Activated CD4-positive, alpha-beta T cell treated with anti-CD3 and anti-CD28 coated beads, Interleukin-2, amount 50 U/mL, for 4 hours (primary cell): ENCODE results near the gene OTUD7B.
"Not testable (repeated sequence)": the region's sequence is repeated elsewhere in the genome, so short reads cannot be mapped to it uniquely, and the experiment has no call there.

ENCODE experiments used
- DNase-seq, 2 experiments: peaks; one replicate each; pipeline ENCODE4 v3.0.0-alpha.2; 2020

Gene OTUD7B

DNA sequence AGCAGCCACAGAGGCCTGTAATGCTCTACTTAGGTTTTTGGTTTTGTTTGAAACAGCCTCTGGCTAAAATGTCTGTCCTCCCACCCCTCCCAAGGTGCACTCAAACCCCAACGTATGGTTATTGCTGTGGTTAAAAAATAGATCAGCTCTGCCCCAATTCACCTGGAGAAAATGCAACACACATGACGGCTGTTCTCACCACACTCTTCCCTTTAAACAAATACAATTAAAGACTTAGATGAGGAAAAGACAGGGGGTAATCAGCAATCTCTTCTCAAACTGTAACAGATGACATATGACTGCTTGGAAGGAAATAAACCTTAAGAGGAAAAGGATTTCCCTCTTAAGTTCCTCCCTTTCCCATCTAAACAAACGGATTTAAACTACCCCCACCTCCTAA, 67.6 kb downstream of the OTUD7B start:
- DNase-seq, result no peak

DNA sequence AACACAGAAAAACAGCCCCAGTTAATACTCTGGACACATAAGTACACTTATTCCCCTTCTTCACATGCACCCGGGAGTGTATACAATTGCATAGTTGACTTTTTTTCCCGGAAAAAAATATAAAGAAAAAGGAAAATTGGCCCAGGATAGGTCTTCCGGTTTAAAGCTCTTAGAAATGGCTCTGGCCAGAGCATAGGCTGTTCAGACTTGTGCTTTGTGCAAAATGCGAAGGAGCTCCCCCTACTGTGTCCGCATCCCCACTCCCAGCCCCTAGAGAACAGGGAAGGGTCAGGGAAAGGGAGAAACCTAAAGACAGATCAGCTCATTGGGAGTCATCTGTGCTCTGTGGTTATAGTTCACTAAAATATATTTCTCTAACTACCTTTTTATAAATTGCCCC, 68.3 kb downstream of the OTUD7B start:
- DNase-seq, result no peak

DNA sequence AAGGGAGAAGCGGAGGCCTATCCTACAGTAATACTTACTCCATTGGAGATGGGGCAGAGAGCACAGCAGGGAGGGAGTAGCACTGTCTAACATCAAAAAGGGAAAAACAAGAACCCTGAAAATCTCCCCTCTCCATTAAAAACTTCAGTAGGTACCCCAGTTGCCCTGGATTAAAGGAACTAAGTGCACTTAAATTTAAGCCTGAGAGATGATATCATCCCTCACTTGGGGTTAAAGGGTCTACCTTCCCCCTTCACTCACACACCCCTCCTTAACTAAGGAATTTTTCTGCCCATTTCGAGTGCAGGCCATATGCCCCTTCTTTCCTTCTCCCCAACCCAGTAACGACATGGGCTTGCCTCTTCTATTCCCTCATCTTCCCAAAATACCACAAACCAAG, 70.1 kb downstream of the OTUD7B start:
- DNase-seq, result no peak

DNA sequence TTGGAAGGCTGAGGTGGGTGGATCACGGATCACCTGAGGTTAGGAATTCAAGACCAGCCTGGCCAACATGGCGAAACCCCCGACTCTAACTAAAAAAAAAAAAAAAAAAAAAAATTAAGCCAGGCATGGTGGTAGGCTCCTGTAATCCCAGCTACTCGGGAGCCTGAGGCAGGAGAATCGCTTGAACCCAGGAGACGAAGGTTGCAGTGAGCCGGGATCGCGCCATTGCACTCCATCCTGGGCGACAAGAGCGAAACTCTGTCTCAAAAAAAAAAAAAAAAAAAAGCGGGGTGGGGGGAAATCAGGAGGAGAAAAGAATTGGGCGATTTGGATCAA, 71.9 kb downstream of the OTUD7B start:
- not testable (repeated sequence) for DNase-seq

DNA sequence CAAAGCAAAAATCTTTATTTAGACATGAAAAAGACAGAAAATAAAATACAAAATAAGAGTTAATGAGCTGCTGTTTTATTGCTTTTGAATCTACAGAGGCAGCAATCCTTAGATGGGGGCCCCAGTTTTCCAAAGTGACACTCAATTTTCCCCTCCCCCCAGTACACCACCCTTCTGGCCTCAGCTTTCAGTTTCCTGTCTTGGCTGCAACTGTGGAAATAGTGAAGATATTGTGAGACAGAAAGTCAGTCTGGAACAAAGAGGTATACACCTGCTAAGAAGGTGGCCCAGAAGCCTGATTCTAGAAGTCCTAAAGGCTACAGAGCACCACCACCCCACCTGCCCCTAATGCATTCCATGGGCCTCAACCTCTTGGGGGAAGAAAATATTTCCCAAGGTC, 72.8 kb downstream of the OTUD7B start:
- no peak for DNase-seq

DNA sequence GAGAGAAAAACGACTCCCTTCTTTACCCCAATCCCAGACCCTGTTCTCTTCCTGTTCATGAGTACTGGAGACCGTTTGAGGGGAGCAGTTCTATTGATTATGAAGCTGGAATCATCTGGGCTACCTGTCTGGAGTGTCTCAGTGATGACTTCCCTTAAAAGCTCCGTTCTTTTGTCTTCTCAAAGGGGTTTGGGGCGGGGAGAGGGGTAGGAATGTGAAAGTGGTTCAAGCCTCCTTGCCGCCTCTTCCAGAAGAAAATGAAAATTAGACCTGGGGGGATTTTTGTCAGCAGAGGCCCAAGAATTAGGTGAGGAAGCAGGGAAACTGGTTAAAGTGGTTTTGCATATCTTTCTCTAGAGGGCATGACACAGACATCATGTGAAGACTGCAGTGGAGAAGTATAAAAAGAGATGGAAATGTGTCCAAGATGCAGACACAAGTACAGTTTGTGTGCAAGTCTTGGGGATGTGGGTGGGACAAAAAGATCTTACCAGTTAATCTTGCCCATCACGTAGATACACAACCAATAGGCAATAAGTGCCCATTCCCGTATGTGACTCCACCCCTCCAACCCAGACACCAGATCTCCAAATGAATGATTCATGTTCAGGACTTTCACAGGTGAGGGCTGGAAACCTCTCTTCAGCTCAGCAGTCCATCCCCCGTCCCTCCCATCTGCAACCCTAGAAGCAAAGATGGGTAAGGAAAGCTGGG, 73.4 kb downstream of the OTUD7B start:
- no peak for DNase-seq

DNA sequence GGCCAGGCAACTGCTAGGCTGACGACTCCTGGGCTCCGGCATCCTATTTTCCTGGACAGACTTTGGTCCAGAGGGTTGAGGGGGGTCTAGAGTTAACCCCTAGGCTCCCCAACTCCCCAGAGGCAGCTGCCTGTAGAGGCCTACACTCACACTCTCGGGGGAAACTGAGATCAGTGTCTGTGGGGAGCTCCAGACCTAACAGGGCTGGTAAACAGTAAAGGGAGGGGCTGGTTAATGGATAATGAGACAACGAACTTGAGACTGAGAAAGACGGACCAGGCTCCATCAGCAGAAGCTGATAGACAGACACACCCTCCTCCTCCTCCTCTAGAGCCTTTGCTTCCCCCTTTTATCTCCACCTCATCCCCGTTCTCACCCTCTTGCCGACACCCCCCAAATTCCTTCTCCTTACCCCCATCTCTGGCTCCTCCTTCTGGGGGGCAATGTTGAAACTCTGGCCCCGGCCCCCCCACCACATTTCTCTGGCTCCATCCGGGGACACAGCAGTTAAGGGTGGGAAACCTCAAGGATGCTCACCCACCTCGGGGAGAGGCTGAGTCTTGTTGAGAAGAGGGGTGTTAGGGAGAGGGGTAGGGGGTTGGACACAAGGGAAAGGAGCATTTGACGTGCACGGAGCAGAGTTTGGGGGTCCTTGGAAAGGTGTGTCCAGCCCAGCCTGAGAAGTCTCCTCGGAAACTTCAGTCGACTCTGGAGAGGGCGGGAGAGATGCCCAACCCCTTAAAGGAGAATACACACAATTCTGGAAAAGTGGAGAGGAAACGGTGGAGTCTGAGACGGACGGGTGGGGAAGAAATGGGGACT, 74.1 kb downstream of the OTUD7B start, which contains the start of gene MTMR11:
TSS of gene MTMR11 (minus strand) at position 710 of the 822 bp plus-strand sequence. CDS start at position 478, 232 bp downstream.
- no peak for DNase-seq

DNA sequence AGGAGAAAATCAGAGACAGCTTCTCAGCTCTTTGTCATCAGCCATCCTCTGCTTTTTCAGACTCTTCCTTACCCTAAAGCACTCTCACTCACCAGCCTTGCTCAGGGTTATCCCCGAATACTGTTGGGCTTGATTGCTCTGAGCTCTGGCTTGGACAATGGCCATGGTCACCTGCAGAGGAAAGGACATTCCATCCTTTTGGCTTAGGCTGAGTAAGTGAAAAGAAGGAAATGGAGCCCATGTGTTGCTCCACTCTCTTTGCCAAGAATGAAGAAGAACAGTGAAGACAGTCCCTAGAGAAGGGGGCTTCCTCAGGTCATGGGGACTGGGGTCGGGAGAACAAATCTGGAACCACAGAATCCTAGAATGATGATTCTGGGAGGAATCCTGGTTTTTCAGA, 76.2 kb downstream of the OTUD7B start:
- no peak for DNase-seq

DNA sequence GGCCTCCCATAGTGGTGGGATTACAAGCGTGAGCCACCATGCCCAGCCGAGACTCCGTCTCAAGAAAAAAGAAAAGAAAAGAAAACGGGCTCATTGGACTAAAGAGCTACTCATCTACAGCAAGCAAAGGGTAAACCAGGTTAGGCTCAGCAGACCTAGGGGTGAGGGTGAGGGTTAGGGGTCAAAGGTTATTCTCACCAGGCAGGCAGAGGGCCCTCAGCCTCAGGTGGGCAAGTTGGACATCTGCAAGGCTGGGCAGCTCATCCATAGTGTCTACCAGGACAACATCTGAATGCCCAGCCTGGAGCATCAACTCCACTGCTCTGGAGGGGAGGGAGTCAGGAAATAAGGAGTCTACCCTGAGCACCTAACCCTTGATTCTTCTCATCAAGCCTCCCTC, 77.3 kb downstream of the OTUD7B start:
- DNase-seq, result no peak

DNA sequence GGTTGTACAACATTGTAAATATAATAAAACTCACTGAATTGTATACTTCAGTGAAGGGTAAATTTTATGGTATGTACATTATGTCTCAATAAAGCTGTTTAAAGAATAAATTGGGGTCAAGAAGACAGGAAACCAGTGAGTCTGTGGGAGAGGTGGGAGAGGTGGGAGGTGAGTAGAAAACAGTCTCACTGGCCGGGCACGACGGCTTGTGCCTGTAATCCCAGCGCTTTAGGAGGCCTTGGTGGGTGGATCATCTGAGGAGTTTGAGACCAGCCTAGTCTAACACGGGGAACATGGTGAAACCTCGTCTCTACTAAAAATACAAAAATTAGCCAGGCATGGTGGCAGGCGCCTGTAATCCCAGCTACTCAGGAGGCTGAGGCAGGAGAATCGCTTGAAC, 78.1 kb downstream of the OTUD7B start:
- no peak for DNase-seq

DNA sequence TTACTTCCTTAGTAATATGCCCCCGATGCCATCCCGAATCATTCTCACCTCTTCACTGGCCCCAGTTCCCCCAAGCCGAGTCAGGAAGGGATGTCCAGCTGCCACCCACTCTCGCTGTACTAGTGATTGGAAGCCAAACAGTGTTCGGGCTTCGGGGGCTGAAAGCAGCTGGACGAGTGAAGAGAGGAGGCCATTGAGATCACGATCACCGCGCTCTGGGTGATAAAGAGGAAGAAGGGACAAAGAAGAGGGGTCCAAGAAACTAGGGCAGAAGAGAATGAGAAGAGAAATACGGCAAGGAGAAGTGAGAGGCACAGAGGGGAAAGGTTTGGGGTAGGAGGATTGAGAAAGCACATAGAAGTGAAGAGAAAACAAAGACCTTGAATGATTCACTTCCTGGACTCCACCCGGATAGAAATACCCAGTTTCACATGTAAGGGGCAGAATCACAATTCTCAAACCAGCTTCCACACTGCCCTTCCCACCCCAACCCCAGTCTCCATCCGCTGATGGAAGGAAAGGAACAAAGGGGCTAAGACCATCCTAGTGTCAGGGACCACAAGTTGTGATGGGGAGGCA, 79.2 kb downstream of the OTUD7B start:
- no peak for DNase-seq

DNA sequence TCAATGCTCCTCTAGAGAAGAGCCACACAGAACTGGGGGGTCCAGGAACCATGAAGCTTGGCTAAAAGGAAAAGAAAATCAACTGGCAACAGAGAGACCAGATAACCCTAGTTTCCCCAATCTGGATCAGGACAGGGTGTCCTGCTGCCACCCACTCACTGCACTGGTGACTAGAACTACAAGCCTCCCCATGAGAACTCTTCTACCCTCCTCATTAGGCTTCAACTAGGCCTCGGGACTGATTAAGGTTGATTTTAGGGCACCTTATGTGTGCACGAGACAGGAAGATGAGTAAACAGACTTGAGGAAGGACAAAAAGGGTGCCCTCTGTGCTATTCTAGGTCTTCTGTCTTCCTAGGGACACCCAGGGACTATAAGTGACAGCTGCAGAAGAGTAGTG, 80.7 kb downstream of the OTUD7B start:
- no peak for DNase-seq

DNA sequence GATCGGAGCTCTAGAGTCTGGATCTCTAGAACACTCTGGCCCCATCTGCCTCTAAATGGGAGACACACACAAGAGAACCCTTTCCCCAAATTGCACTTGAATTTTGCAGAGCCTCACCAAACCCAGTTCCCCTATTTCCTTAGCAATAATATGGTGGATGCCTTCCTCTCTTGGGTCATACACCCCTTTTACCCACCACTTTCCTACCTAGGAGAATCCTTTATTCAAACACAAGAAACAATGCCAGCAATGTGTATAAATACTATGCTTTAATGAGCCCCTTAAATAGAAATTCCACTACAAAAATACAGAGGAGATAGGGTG, 82.2 kb downstream of the OTUD7B start:
- DNase-seq, result no peak

DNA sequence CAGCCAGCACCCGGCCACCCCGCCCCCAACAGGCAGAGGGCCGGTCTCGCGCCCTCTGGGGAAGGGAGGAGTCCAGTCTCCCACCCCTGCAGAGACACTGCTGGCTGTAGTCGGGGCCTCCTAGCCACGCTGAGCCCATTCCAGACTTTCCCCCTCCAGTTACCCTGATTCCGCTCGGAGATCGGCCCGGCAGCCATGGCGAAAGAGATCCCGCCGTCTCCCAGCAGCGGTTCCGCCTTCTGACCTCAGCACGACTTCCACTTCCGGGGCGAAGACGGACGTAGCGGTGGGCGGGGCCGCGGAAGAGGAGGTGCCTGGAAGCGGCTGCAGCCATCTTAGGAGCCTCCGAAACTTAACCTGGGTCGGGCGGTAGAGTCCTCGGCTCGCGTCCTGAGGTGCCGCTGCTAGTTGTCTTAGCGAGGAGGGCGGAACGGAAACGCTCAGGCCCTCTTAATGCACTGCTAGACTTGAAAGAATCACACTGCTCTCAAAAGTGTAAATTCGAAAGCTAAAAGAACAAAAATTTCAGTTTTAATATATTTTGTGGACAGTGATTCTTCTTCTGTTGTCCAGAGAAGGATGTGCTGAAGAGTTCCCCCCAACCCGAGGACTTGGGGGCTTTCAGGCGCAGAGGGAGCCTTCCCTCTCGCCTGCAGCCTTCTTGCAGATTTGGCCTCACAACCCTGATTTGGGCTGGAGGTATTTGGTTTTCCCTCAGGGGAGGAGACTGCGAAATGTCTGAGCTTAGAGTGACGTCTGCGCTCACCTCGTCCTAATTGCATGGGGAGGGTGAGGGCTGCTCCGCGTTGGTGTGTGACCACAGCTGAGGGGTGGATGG, 82.7 kb downstream of the OTUD7B start, which contains the start of gene SF3B4:
TSS of gene SF3B4 (minus strand) at position 241 of the 838 bp plus-strand sequence. CDS start at position 197, 44 bp downstream.
- DNase-seq, result peak; percentile 94

DNA sequence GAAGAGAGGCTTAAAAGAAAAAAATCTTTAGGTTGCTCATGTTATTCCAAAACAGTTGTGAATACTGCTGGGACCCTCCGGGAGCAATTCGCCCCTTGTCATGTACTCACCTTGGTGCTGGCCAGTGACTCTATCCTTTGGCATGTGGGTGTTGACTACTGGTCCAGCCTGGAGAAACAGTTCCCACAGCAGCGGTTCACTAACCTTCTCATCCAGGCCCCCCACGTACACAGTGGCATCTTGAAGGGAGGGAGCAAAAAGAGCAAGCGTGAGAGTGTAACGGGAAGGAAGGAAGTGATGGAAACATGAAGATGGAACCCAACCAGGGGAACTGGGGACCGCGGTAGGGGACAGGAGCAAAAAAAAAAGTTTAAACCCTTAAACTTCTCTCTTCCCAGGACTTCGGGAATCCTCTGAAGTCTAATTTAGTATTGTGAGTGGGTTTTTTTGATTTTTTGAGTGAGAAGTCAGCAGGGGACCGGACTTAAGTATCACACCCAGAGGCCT, 83.4 kb downstream of the OTUD7B start:
- no peak for DNase-seq

DNA sequence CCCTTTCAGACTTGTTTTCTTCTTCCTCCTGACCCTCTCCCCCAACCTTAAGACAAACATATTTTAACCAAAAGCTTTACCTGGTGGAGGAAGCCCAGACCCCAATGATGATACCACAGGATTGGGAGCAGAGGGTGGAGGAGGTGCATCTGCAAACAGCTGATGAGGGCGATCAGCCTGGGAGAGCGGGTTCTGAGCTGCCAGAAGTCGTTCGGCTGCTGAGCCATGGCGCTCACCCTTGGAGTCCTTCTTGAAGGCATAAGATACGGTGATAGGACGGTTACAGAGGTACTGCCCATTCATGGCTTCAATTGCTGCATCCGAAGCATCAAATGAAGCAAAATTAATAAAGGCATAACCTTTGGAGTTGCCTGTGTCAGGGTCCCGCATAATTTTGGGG, 84.2 kb downstream of the OTUD7B start:
- DNase-seq, result no peak

DNA sequence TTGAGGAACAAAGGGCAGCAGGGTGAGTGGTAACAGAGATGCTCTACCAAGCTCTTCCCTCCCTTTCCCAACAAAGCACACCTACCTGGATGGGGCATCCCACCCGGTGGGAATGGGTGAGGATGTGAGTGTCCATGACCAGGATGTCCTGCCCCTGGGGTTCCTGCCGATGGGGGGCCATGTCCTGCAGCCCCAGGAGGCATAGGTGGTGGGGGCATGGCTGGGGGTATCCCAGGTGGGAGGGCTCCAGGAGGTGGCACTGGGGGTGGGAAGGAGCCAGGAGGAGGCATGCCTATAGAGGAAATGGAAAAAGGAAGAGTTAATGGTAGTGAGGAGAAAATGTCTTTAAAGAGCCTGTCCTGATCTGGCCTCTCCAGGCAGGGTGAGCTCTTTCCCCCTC, 84.8 kb downstream of the OTUD7B start:
- DNase-seq, result no peak

DNA sequence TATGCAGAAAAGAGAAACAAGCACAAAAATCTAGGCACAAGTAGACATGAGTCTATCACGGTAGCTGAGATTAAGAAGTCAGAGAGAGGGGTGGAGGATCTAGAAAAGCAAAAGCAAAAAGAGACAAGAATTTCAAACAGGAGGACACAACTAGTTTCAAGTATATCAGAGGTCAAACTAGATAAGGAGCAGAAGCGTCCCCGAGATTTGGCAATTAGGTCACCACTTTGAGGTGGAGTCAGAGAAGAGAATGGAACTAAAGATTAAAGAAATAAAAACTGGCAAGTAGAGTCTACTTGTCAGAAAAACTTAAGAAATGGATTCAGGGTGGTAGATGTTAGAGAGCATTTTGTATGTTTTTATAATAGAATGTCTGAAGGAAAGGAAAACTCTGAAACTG, 85.2 kb downstream of the OTUD7B start:
- DNase-seq, result no peak

DNA sequence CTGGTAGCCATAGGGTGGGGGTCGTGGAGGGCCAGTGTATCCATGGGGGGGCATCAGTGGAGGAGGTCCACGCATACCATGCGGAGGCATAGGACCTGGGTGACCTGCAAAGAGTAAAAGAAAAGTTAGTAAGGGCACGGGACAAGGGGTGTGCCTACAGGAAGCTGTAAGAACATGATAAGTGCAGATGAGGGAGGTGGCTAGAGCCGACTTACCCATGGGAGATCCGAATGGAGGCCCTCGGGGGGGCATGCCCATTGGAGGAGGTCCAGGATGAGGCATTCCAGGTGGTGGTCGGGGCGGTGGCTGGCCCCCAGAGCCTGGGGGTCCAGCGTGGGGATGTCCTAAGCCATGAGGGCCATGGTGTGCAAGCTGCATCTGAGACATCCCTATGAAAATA, 86.9 kb downstream of the OTUD7B start:
- DNase-seq, result no peak

DNA sequence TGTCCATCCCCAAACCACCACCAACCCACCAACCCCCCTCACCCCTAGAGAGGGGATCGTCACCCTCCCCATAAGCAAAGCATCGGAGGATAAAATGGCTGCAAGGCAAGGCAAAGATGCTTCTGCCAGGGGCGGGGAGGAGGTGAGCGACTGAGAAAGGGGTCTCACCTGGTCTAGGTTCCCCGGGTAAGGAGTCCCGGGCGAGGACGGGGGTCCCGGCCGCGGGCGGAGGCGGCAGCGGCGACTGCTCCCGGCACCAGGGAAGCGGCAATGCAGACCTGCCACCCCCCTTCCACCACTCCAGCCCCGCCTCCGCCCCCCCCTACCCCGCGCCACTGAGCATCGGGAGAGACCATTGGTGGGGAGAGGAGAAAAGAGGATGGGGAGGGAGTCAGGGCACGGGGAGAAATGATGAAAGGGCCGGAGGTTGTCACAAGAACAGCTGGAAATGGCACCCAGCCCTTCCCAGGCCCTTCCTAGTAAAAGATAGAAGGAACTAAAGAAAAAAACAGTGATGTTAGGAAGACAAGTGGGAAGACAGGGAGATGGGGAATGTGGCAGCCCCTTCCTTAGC, 92.9 kb downstream of the OTUD7B start, which contains the start of gene SV2A:
TSS of gene SV2A (minus strand) at position 274 of the 574 bp plus-strand sequence. CDS start 4,004 bp downstream, outside the sequence.
- peak; percentile 27 to 29 for DNase-seq

DNA sequence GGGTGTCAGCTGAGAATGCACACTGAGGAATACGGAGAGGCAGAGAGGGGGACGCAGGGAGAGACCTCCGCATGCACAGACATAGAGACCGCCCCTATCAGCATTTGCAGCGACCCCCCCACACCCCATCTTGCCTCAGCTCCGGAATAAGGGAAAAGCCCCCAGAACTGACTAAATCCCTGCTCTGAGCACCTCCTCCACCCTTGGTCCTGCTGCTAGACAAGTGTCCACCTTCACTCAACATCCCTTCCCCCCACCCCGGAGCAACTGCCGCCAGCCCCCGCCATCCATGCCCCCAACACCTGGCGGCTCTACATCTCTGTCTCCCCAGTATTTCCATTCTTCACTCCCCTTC, 93.7 kb downstream of the OTUD7B start:
- DNase-seq, result no peak

DNA sequence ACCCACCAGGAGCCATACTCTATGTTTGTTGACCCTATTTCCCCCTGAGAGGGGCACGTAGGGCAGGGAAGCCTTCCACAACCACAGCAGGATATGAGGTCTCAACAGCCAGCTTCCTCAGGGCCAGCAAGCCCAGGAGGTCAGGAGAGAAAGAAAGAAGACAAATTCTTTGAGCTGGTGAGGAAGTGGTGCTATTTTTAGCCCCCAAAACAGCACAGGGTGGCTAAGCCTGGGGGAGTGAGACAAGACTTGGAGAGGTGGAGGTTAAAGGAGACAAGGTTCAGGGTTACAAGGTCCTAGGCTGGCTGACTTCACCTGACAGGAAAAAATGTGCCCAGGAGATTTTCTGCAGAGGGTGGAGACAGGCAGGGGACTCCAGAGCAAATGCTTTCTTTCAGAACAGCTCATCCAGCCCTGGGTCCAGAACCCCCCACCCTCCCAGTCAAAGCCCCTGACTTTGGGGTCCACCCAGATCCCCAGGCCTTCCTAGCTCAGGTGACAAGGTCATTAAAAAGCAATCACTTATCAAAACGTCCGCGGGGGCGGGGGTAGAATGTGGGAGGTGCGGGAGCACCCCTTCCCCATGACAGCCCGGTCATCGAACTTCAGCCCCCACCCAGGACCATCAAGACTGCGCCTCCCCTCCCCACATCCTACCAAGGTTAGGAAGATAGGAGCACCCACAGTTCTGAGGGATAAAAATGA, 94.2 kb downstream of the OTUD7B start:
- DNase-seq, result no peak
